HG02981 (cell line): ENCODE results near the gene ITGA11.

Experiments used
- ATAC-seq: cut with Tn5 transposase; IDR thresholded peaks from one replicate; pipeline ENCODE4 v1.9.1; 2021; ENCODE audit warnings: mild to moderate bottlenecking, moderate library complexity; ENCODE audit not compliant: unreplicated experiment

The ITGA11 gene

GRCh38 chr15:68339481-68339880, 92.5 kb downstream of the ITGA11 start:
- no peak for ATAC-seq

- ATAC-seq = no peak
These were observed 94.1 kb downstream of the ITGA11 start for GRCh38 chr15:68337826-68338225.

DNA sequence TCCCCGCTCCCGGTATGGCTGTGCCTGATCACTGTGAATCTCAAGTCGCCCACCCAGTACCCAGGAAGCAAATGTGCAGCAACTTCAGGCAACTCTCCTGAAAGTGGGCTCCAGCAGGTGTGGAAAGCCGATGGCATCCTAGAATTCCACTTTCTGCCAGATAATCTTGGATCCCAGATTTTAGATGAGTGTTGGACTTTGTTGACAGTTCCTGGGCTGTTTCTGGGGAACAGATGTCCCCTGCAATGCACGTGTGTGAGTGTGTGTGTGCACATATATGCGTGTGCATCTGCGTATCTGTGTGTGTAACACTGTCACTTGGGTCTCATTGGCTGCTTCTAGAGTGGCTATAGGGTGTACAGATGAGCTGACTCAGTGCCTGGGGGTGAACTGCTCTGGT, 95.4 kb downstream of the ITGA11 start:
- no peak for ATAC-seq

DNA sequence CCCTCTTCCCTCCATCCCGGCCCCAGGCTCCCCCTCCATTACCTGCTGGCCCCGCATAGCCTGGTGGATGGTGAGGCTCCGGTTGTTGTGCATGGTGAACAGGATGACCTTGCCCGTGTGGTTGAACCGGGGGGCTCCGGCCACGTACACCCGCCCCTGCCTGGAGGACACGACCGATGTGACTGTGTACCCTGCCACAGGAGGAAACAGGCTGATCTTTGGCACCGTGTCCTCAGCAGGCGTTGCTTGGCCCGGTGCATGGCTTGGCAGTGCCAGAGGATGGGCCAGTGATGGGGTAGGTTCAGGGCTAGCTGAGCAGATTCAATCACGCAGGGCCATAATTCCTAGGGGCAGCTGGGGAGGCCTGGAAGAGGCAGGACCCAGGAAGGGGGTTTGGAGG, 96.3 kb downstream of the ITGA11 start:
- no peak for ATAC-seq

GRCh38 chr15:68335251-68335650, 96.7 kb downstream of the ITGA11 start:
- ATAC-seq = no peak

DNA sequence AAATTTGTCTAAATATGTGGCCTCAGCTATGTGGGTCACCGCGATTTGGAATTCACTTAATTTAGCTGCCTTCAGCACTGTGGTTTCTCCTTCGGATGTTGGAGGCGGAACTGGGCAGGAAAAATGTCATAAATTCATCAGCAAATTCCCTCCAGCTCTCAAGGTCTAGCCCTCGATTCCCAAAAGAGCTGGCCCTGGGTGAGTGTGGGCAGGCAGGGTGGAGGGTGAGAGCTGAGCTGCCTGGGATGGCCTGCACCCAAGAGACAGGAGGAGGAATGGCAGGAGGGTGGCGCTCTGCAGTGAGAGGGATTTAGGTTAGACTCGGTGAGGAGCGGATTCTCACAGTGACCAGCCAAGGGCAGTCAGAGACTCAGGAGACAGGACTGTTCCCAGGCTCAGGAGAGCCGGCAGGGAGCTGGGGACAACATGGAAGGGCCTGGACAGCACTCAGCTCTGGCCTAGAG, 97.3 kb downstream of the ITGA11 start:
- ATAC-seq = no peak

GRCh38 chr15:68333775-68334470, 98.0 kb downstream of the ITGA11 start:
- no peak for ATAC-seq

GRCh38 chr15:68332266-68332665, 99.7 kb downstream of the ITGA11 start:
- no peak for ATAC-seq

DNA sequence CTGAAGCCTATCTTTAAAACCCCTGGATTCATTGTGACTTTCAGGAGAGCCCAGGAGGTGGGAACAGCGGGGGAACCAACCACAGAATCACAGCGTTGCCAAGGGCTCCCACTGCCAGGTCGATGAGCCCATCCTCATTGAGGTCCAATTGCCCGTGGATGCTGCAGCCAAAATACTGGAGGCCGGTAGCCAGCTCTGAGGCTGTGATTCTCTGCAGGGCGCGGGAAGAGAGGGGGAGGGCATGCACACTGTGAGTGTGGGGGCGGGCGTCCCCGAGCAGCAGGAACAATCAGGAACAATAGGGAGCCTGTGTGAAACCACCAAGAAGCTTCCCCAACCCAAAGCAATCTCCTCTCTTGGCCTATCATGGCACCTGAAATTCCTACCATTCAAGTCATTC, 101.1 kb downstream of the ITGA11 start:
- ATAC-seq = no peak

DNA sequence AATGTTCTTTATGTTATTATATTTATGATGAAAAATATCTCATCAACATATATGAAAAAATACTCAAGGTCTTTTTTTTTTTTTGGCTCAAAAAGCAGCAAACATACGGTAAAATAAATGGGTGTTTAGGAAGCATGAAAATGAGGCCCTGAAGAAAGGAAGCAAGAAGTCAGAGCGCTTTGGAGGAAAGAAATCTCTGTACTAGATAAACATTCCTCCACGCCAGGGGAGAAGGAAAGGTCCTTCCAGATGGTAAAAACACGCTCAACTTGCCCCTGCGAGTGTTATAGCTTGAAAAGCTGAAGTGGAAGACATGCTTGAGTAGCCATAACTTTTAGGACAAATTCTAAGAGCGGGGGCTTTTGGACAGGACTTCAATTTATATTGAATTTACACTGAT, 101.5 kb downstream of the ITGA11 start:
- no peak for ATAC-seq

- no peak for ATAC-seq
These were observed 103.0 kb downstream of the ITGA11 start for GRCh38 chr15:68328964-68329363.

DNA sequence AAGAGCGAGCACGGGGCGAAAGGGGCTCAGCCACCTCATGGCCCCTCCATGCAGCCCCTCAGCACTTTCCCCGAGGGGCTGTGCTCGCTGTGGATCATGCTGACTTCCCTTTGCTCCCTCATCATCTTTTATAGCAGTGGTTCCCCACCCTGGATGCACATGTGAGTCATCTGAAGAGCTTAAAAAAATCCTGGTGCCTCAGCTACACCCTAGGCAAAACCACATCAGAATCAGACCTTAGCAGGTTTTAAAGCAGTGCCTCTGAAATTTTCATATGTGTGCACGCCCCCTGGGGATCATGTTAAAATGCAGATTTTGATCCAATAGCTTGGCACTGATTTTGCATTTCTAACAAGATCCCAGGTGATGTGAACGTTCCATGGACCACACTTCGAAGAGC, 103.5 kb downstream of the ITGA11 start:
- ATAC-seq = no peak

DNA sequence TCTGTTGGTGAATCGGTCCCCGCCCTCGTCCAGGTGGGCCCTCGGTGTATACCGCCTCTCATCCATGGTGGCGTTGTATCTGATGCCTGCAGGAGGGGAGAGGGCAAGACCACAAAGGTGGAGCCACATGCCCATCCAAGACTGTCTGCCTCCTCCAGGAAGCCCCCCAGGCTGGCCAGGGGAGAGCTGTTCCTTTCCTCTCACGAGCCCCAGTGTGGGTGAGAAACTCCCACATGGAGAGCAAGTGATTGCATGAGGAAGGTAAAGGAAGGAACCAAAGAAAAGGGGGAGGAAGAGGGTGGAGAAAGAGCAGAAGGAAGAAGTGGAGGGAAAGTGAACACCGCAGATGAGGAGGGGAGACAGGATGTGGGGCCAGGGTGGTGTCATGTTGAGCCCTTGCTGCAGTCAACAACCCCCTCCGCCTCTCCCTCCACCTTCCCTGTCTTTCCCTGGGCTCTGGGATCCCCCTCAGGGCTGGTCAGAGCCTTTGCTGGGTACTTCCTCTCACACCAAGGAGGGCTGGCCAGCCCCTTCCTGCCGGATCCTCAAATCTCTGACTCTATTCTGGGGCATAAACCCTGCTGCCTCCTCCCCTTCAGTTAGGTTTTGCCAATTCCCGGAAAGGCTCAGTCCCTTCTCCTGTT, 105.1 kb downstream of the ITGA11 start:
- ATAC-seq = no peak

GRCh38 chr15:68325726-68326125, 106.2 kb downstream of the ITGA11 start:
- ATAC-seq = no peak

GRCh38 chr15:68322796-68323195, 109.2 kb downstream of the ITGA11 start:
- ATAC-seq = no peak

DNA sequence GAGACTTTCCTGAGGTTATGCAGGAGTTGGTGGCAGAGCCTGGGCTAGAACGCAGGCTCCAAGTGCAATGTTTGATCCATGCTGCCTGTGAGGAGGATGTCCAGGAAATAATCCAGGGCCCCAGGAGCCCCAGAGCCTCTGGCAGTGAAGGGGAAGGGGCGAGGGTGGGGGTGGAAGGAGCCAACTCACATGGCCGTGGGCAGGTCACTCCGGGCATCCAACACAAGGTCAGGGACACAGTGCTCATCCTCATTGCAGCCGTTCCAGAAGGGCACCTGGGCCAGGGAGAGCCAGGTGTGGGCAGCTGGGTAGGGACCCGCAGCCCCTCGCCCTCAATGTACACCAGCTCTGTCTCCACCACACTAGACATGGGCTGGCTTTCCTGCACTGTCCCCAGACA, 110.7 kb downstream of the ITGA11 start:
- no peak for ATAC-seq

GRCh38 chr15:68319997-68320396, 112.0 kb downstream of the ITGA11 start:
- no peak for ATAC-seq

- no peak for ATAC-seq
These were observed 112.7 kb downstream of the ITGA11 start for GRCh38 chr15:68318931-68319909.

GRCh38 chr15:68318008-68318835, 113.7 kb downstream of the ITGA11 start:
- no peak for ATAC-seq

GRCh38 chr15:68317281-68318007, 114.5 kb downstream of the ITGA11 start:
- no peak for ATAC-seq
